DOHH2 (cell line): Measurements from ENCODE around the gene GARNL3.

Experiments
- H3F3A ChIP-seq: fragments of 200-600 bp; sonication (generic), shearing (Covaris generic); 2 replicates; pipeline ENCODE4 v1.6.0; 2016; ENCODE audit warnings: antibody characterized with exemption, mild to moderate bottlenecking; ENCODE audit not compliant: control insufficient read depth, insufficient read depth
- H3K27ac ChIP-seq: fragments of 200-600 bp; sonication (generic); 2 replicates; pipeline ENCODE4 v1.5.1; 2014; ENCODE audit warnings: low read depth, mild to moderate bottlenecking, low read length, moderate library complexity
- H3K27me3 ChIP-seq: fragments of 200-600 bp; sonication (generic); 2 replicates; pipeline ENCODE4 v1.6.1; 2014; ENCODE audit warnings: mild to moderate bottlenecking, low read length, mixed read lengths; ENCODE audit not compliant: control insufficient read depth
- H3K36me3 ChIP-seq: fragments of 200-600 bp; sonication (generic); 2 replicates; pipeline ENCODE4 v1.6.1; 2014; ENCODE audit warnings: mild to moderate bottlenecking, low read length, moderate library complexity, mixed read lengths; ENCODE audit not compliant: control insufficient read depth
- H3K4me1 ChIP-seq: fragments of 200-600 bp; sonication (generic); 2 replicates; pipeline ENCODE4 v1.6.1; 2014; ENCODE audit warnings: mild to moderate bottlenecking, low read length, mixed read lengths; ENCODE audit not compliant: control insufficient read depth
- H3K4me2 ChIP-seq: fragments of 200-600 bp; sonication (generic); 2 replicates; pipeline ENCODE4 v1.6.0; 2014; ENCODE audit warnings: mild to moderate bottlenecking, low read length, moderate library complexity
- H3K4me3 ChIP-seq: fragments of 200-600 bp; sonication (generic); 2 replicates; pipeline ENCODE4 v1.5.1; 2014; ENCODE audit warnings: mild to moderate bottlenecking, low read length, mixed read lengths
- H3K79me2 ChIP-seq: fragments of 200-600 bp; sonication (generic); 2 replicates; pipeline ENCODE4 v1.6.1; 2014; ENCODE audit warnings: mild to moderate bottlenecking, low read length, mixed read lengths; ENCODE audit not compliant: control insufficient read depth
- H3K9me2 ChIP-seq: fragments of 200-600 bp; sonication (generic); replicated peaks from 2 replicates; pipeline ENCODE4 v1.6.1; 2014; ENCODE audit warnings: mild to moderate bottlenecking, low read length, mixed read lengths; ENCODE audit not compliant: control insufficient read depth
- H3K9me3 ChIP-seq: fragments of 200-600 bp; sonication (generic); 2 replicates; pipeline ENCODE4 v1.6.1; 2014; ENCODE audit warnings: antibody characterized with exemption, low read length, mixed read lengths; ENCODE audit not compliant: control insufficient read depth, insufficient read depth
- H4K20me1 ChIP-seq: fragments of 200-600 bp; sonication (generic); 2 replicates; pipeline ENCODE4 v1.6.0; 2014; ENCODE audit warnings: low read depth, mild to moderate bottlenecking, antibody characterized with exemption, low read length, moderate library complexity; ENCODE audit not compliant: control insufficient read depth, insufficient read depth
- CTCF ChIP-seq: fragments of 200-600 bp; sonication (generic); IDR thresholded peaks from one replicate; pipeline ENCODE4 v1.5.1; 2014; ENCODE audit warnings: antibody characterized with exemption, mild to moderate bottlenecking, low read depth, low read length; ENCODE audit not compliant: poor library complexity, severe bottlenecking
- EZH2phosphoT487 ChIP-seq: fragments of 200-600 bp; sonication (generic); IDR thresholded peaks from 2 replicates; pipeline ENCODE4 v1.6.1; 2017; ENCODE audit warnings: borderline replicate concordance, mild to moderate bottlenecking, antibody characterized with exemption, low read length, moderate library complexity, mixed read lengths

Gene GARNL3

DNA sequence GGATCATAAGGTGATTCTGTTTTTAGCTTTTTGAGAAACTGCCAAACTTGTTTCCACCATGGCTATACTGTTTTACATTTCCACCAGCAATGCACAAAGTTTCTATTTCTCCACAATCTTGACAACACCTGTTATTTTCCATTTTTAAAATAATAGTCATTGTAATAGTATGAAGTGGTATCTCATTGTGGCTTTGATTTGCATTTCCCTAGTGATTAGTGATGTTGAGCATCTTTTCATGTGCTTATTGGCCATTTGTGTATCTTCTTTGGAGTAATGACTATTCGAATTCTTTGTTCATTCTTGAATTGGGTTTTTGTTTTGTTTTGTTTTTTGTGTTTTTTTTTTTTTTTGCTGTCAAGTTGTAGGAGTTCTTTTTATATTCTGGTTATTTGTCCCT lies 4.9 kb downstream of the GARNL3 start:
- no peaks in the 10 kb centered on the region for H3K36me3 ChIP-seq
- H3K27me3 ChIP-seq: peaks cover 7% of the 10 kb centered on the region; the same call in 1 of the 2 replicates
- no peaks in the 10 kb centered on the region for H4K20me1 ChIP-seq
- no peaks in the 10 kb centered on the region for H3K9me2 ChIP-seq
- no peaks in the 10 kb centered on the region for H3F3A ChIP-seq
- no peak overlapping the region for H3K4me2 ChIP-seq
- H3K4me1 ChIP-seq: peaks cover 4% of the 10 kb centered on the region; the same call in 1 of the 2 replicates
- TF ChIP-seq EZH2phosphoT487 (no peak), CTCF (no peak)
- H3K4me3 ChIP-seq: no peak overlapping the region
- no peaks in the 10 kb centered on the region for H3K79me2 ChIP-seq
- H3K27ac ChIP-seq: no peak overlapping the region
- no peaks in the 10 kb centered on the region for H3K9me3 ChIP-seq

- H3K4me3 ChIP-seq: no peak overlapping the region
Measured at GRCh38 chr9:127273326-127273725, 8.8 kb downstream of the GARNL3 start.

GRCh38 chr9:127277099-127277498 lies 12.5 kb downstream of the GARNL3 start:
- no peaks in the 10 kb centered on the region for H3F3A ChIP-seq
- no peaks in the 10 kb centered on the region for H4K20me1 ChIP-seq
- H3K4me2 ChIP-seq: peak overlapping the region; percentile 20
- TF ChIP-seq CTCF: no peak
- no peak for TF ChIP-seq EZH2phosphoT487
- peaks cover 3% of the 10 kb centered on the region; the same call in 1 of the 2 replicates for H3K9me3 ChIP-seq
- no peak overlapping the region for H3K4me3 ChIP-seq
- H3K9me2 ChIP-seq: no peaks in the 10 kb centered on the region
- no peak overlapping the region for H3K27ac ChIP-seq
- H3K4me1 ChIP-seq: peaks cover 36% of the 10 kb centered on the region
- H3K36me3 ChIP-seq: no peaks in the 10 kb centered on the region
- H3K79me2 ChIP-seq: no peaks in the 10 kb centered on the region
- no peaks in the 10 kb centered on the region for H3K27me3 ChIP-seq

More at GRCh38 chr9:127273326-127273725, 8.8 kb downstream of the GARNL3 start:
- Histone ChIP-seq H3F3A (no peaks in the 10 kb centered on the region), H3K27ac (no peak overlapping the region), H3K27me3 (peaks cover 4% of the 10 kb centered on the region; the same call in 1 of the 2 replicates), H3K4me1 (peaks cover 22% of the 10 kb centered on the region), H3K9me2 (no peaks in the 10 kb centered on the region), H3K36me3 (no peaks in the 10 kb centered on the region), H3K79me2 (no peaks in the 10 kb centered on the region), H4K20me1 (no peaks in the 10 kb centered on the region), H3K4me2 (no peak overlapping the region), H3K9me3 (peaks cover 1% of the 10 kb centered on the region; the same call in 1 of the 2 replicates)
- no peak for TF ChIP-seq CTCF
- TF ChIP-seq EZH2phosphoT487: no peak
